GM23338 (cell line): ENCODE measurements around the gene NANOS2.

Experiments used
- POLR2AphosphoS5 ChIP-seq: IDR thresholded peaks from 2 replicates; pipeline ENCODE4 v1.6.1; 2016; ENCODE audit warnings: antibody characterized with exemption, low read depth
- TF ChIP-seq, protein P1 (sequence below), 2 experiments: fragments of 200-600 bp in 1 of 2; sonication (generic) in 1 of 2; conservative IDR thresholded peaks; 2 replicates each; pipeline versions ENCODE4 v1.5.1 to v1.6.1; 2016 to 2017; ENCODE audit warnings: antibody characterized with exemption in 2 of 2, low read depth in 2 of 2, mild to moderate bottlenecking in 2 of 2, moderate library complexity in 1 of 2

DNA sequence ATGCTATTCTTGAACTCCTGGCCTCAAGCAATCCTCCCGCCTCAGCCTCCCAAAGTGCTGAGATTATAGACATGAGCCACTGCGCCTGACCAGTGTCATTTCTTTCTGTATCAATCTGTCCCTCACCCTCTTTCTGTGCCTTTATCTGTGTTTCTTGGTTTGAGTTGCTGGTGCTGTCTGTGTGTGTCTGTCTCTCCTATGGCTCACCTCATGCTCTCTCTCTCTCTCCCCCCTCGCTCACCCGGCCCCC is 38.5 kb downstream of the NANOS2 start:
- no peak for TF ChIP-seq POLR2AphosphoS5
- TF ChIP-seq, protein P1, sequence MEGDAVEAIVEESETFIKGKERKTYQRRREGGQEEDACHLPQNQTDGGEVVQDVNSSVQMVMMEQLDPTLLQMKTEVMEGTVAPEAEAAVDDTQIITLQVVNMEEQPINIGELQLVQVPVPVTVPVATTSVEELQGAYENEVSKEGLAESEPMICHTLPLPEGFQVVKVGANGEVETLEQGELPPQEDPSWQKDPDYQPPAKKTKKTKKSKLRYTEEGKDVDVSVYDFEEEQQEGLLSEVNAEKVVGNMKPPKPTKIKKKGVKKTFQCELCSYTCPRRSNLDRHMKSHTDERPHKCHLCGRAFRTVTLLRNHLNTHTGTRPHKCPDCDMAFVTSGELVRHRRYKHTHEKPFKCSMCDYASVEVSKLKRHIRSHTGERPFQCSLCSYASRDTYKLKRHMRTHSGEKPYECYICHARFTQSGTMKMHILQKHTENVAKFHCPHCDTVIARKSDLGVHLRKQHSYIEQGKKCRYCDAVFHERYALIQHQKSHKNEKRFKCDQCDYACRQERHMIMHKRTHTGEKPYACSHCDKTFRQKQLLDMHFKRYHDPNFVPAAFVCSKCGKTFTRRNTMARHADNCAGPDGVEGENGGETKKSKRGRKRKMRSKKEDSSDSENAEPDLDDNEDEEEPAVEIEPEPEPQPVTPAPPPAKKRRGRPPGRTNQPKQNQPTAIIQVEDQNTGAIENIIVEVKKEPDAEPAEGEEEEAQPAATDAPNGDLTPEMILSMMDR (conservative IDR thresholded peaks at IDR 0.05; ENCODE audit: low read depth in 2 of 2): no peak
